ENCODE measurements around the gene TSEN34. TPM values are rescaled to one million over a fixed set of nuclear protein-coding genes. Genes with fewer than 3 reads are reported as not detected.
A peak's percentile ranks its signal among the peaks of the same experiment; 100 is the strongest.

TSEN34 gene
- total RNA-seq, 2 experiments from 2014 or later: 16.7 to 23.6 TPM

GRCh38 chr19:54160854-54161253 lies 30.3 kb upstream of the TSEN34 start:
- peaks cover 24% of the 10 kb centered on the region for H3K4me1 ChIP-seq (ENCODE audit: insufficient read depth, low read length, poor library complexity, severe bottlenecking)
- H3K4me2 ChIP-seq (ENCODE audit: low read length): peak overlapping the region; percentile 91
- H3K36me3 ChIP-seq (ENCODE audit: insufficient read depth, low read length): peaks cover 22% of the 10 kb centered on the region
- no TSS peak for BruUV-seq (replicated peaks)
- H2AFZ ChIP-seq (ENCODE audit: low read length): no peak overlapping the region
- H3K9me3 ChIP-seq (ENCODE audit: low read length): no peaks in the 10 kb centered on the region
- TF ChIP-seq CTCF (conservative IDR thresholded peaks at IDR 0.05; ENCODE audit: low read length) (no peak), EZH2phosphoT487 (IDR thresholded peaks at IDR 0.05; ENCODE audit: borderline replicate concordance, low read depth, low read length) (no peak)
- no peaks in the 10 kb centered on the region for H3K9me2 ChIP-seq (ENCODE audit: insufficient read depth, low read length)
- H3K79me2 ChIP-seq (ENCODE audit: insufficient read depth, low read depth, low read length): peaks cover 6% of the 10 kb centered on the region; the same call in 1 of the 2 replicates
- H3K27ac ChIP-seq (ENCODE audit: low read depth, low read length, poor library complexity, severe bottlenecking): no peak overlapping the region
- POLR2A ChIA-PET: no interaction called here
- H3K4me3 ChIP-seq (ENCODE audit: low read depth, low read length, poor library complexity, severe bottlenecking): peak overlapping the region; percentile 81
- DNase-seq (ENCODE audit: low spot score): no peak
- CTCF ChIA-PET (ENCODE audit: unreplicated experiment): no interaction called here
- H4K20me1 ChIP-seq (ENCODE audit: insufficient read depth, low read length): no peaks in the 10 kb centered on the region
- intact Hi-C loops (cut with micrococcal nuclease; ENCODE audit: unreplicated experiment): no loop called here

- Histone ChIP-seq H3K4me2 (ENCODE audit: low read length) (peak overlapping the region; percentile 70), H3K9me3 (ENCODE audit: low read length) (no peaks in the 10 kb centered on the region), H3K36me3 (ENCODE audit: insufficient read depth, low read length) (peaks cover 7% of the 10 kb centered on the region; the same call in 1 of the 2 replicates), H3K79me2 (ENCODE audit: insufficient read depth, low read depth, low read length) (peaks cover 6% of the 10 kb centered on the region; the same call in 1 of the 2 replicates), H3K4me3 (ENCODE audit: low read depth, low read length, poor library complexity, severe bottlenecking) (peak overlapping the region; percentile 45), H3K9me2 (ENCODE audit: insufficient read depth, low read length) (no peaks in the 10 kb centered on the region), H3K4me1 (ENCODE audit: insufficient read depth, low read length, poor library complexity, severe bottlenecking) (peaks cover 24% of the 10 kb centered on the region), H2AFZ (ENCODE audit: low read length) (no peak overlapping the region), H3K27ac (ENCODE audit: low read depth, low read length, poor library complexity, severe bottlenecking) (no peak overlapping the region), H4K20me1 (ENCODE audit: insufficient read depth, low read length) (no peaks in the 10 kb centered on the region)
- ChIA-PET POLR2A (no interaction called here), CTCF (ENCODE audit: unreplicated experiment) (no interaction called here)
- BruUV-seq (replicated peaks): no TSS peak
- no peak for TF ChIP-seq CTCF (conservative IDR thresholded peaks at IDR 0.05; ENCODE audit: low read length)
- TF ChIP-seq EZH2phosphoT487 (IDR thresholded peaks at IDR 0.05; ENCODE audit: borderline replicate concordance, low read depth, low read length): no peak
- DNase-seq (ENCODE audit: low spot score): peak; percentile 91
- intact Hi-C loops (cut with micrococcal nuclease; ENCODE audit: unreplicated experiment): no loop called here
These were observed 28.8 kb upstream of the TSEN34 start for GRCh38 chr19:54162241-54162805.

- Histone ChIP-seq H3K4me3 (ENCODE audit: low read depth, low read length, poor library complexity, severe bottlenecking) (no peak overlapping the region), H3K9me2 (ENCODE audit: insufficient read depth, low read length) (no peaks in the 10 kb centered on the region), H3K4me2 (ENCODE audit: low read length) (peak overlapping the region; percentile 70; the same call in 1 of the 2 replicates), H3K27ac (ENCODE audit: low read depth, low read length, poor library complexity, severe bottlenecking) (no peak overlapping the region), H3K36me3 (ENCODE audit: insufficient read depth, low read length) (peaks cover 3% of the 10 kb centered on the region; the same call in 1 of the 2 replicates), H3K79me2 (ENCODE audit: insufficient read depth, low read depth, low read length) (peaks cover 6% of the 10 kb centered on the region; the same call in 1 of the 2 replicates), H3K4me1 (ENCODE audit: insufficient read depth, low read length, poor library complexity, severe bottlenecking) (peaks cover 24% of the 10 kb centered on the region), H4K20me1 (ENCODE audit: insufficient read depth, low read length) (no peaks in the 10 kb centered on the region), H2AFZ (ENCODE audit: low read length) (no peak overlapping the region), H3K9me3 (ENCODE audit: low read length) (no peaks in the 10 kb centered on the region)
- BruUV-seq (replicated peaks): no TSS peak
- TF ChIP-seq EZH2phosphoT487 (IDR thresholded peaks at IDR 0.05; ENCODE audit: borderline replicate concordance, low read depth, low read length) (no peak), CTCF (conservative IDR thresholded peaks at IDR 0.05; ENCODE audit: low read length) (no peak)
- no peak for DNase-seq (ENCODE audit: low spot score)
- POLR2A ChIA-PET: no interaction called here
- CTCF ChIA-PET (ENCODE audit: unreplicated experiment): no interaction called here
- intact Hi-C loops (cut with micrococcal nuclease; ENCODE audit: unreplicated experiment): no loop called here
These were observed 28.2 kb upstream of the TSEN34 start for GRCh38 chr19:54162884-54163283.
